SJCRH30 (cell line): Measurements from ENCODE around the gene JTB. TPM values are rescaled to one million over a fixed set of nuclear protein-coding genes. Genes with fewer than 3 reads are reported as not detected.

ENCODE experiments used
- DNase-seq, 2 experiments: peaks; one replicate each; pipeline ENCODE4 v3.0.0-alpha.2; 2015 to 2020
- H3K27ac ChIP-seq: fragments of 250-450 bp; sonication (Bioruptor Pico); 2 replicates; pipeline ENCODE4 v1.5.1; 2020; ENCODE audit warnings: mild to moderate bottlenecking, moderate library complexity
- H3K27me3 ChIP-seq: fragments of 250-450 bp; sonication (Bioruptor Pico); 2 replicates; pipeline ENCODE4 v1.5.1; 2020; ENCODE audit warnings: mild to moderate bottlenecking, moderate library complexity
- H3K36me3 ChIP-seq: fragments of 250-450 bp; sonication (Bioruptor Pico); 2 replicates; pipeline ENCODE4 v1.5.1; 2020; ENCODE audit warnings: mild to moderate bottlenecking, moderate library complexity
- H3K4me1 ChIP-seq: fragments of 250-450 bp; sonication (Bioruptor Pico); 2 replicates; pipeline ENCODE4 v1.5.1; 2020; ENCODE audit warnings: mild to moderate bottlenecking, moderate library complexity
- H3K4me3 ChIP-seq: fragments of 250-450 bp; sonication (Bioruptor Pico); 2 replicates; pipeline ENCODE4 v1.5.1; 2020; ENCODE audit warnings: mild to moderate bottlenecking, moderate library complexity
- H3K9me3 ChIP-seq: fragments of 250-450 bp; sonication (Bioruptor Pico); replicated peaks from 2 replicates; pipeline ENCODE4 v1.5.1; 2020; ENCODE audit warnings: mild to moderate bottlenecking, moderate library complexity
- total RNA-seq: library from RNA; depleted of rRNA; stranded (reverse); fragments of >200 nt; shearing (Covaris generic); gene quantifications from 2 replicates; pipeline ENCODE4 v1.2.3, GENCODE V29; 2014

The JTB gene
- total RNA-seq, 1 experiment from 2014 or later = 97.9 TPM

DNA sequence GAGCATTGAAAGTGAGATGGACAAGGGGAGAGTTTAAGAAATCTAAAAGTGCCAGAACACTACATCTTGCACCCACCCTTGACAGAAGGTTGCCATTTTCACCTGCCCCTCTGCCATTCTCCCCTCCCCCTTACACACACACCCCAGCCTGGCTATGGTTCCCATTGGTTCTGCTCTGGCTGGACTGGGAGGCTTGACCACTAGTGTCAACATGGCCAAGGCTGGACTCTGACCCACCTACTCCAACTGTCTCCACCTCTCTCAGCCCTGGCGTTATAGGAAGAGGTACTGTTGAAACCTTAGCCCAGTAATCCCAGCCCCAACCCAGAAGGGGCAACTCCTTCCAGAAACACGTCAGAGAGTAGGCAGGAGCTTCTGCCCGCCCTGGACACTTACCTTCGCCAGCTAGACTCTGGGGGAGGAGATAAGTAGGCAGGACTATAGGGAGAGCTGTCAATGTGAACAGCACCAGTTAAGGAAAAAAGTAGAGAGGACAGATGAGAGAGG, 23.6 kb downstream of the JTB start:
- Histone ChIP-seq H3K4me1 (0 out of 2 replicates have a peak, but pooled peaks cover 2% of the 10 kb centered on the region), H3K36me3 (peaks cover 16% of the 10 kb centered on the region; the same call in 1 of the 2 replicates)
- DNase-seq = no peak

DNA sequence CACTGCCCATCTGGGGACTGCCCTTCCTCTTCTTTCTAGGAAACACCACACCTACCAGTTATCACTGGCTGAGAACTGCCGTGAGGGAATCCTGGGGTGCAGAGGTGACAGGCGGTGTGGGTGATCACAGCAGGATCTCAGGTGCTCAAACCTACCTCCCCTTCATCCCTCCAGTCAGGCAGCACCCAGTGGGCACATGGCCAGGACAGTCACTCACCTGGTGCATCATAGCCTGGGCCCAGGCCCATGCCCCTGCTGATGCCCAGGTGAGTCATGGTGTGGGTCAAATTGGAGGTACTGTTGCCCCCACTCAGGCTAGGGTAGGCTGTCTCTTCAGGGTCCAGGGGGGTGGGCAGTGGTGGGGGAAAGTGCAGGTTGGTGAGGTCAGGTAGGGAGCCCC, 25.7 kb downstream of the JTB start:
- Histone ChIP-seq H3K4me3 (no peak overlapping the region), H3K9me3 (no peaks in the 10 kb centered on the region), H3K27me3 (no peaks in the 10 kb centered on the region), H3K36me3 (peaks cover 16% of the 10 kb centered on the region; the same call in 1 of the 2 replicates), H3K27ac (no peak overlapping the region), H3K4me1 (no peaks in the 10 kb centered on the region)
- DNase-seq = no peak

More for the DNA sequence above, 23.6 kb downstream of the JTB start:
- Histone ChIP-seq H3K27me3 (no peaks in the 10 kb centered on the region), H3K9me3 (no peaks in the 10 kb centered on the region), H3K27ac (no peak overlapping the region), H3K4me3 (no peak overlapping the region)

DNA sequence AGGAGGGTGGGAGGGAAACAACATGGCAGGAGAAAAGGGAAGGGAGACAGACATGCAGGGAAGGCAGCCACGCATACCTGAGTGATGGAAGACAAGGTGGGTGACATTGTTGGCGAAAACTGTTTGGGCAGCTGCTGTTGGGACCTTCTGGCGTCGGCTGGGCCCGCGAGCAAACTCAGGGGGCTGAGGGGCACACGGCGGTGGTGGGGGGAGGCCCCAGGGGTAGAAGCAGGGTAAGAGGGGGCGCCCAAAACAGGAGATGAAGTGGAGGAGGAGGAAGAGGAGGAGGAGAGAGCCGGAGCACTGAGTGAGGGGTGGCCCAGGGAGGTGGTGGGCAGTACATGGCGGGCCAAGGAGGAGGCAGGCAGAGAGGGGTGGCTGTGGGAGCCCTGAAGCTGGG, 26.3 kb downstream of the JTB start:
- H3K36me3 ChIP-seq = peaks cover 16% of the 10 kb centered on the region; the same call in 1 of the 2 replicates
- H3K27me3 ChIP-seq = no peaks in the 10 kb centered on the region
- no peaks in the 10 kb centered on the region for H3K4me1 ChIP-seq
- DNase-seq = no peak
- no peaks in the 10 kb centered on the region for H3K9me3 ChIP-seq
- H3K27ac ChIP-seq = no peak overlapping the region
- no peak overlapping the region for H3K4me3 ChIP-seq

DNA sequence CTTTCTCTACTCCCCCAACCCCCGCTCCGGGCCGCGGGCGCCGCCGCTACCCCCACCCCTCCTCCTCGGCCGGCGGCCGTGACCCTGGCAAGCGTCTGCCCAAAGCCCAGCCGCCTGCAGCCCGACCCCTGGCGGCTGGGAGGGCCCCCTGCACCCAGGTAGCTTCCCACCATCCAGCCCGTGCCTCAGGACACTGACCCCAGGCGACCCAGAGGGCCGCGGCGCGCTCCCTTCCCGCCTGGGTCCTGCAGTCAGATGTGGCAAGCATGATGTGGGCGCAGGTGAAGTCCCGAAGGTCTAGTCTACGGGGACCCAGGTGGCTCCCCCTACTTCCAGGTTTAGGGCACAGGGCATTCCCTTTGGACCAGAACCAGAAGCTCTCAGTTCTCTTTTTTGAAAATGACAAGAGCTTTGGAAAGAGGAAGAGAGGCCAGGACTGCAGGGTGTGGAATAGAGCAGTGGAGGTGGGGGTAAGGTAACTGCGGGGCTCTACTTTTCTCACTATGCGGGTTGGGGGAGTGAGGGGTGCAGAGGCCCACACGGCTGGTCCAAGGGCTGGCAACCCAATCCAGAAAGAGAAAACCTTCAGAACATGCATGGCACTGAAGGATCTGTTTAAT, 30.7 kb downstream of the JTB start, which contains the start of gene DENND4B:
DENND4B (minus strand) TSS at position 97 of the 620 bp plus-strand sequence. CDS start 2,344 bp downstream, outside the sequence.
- Histone ChIP-seq H3K27me3 (no peaks in the 10 kb centered on the region), H3K9me3 (no peaks in the 10 kb centered on the region), H3K4me1 (peaks cover 6% of the 10 kb centered on the region; the same call in 1 of the 2 replicates), H3K36me3 (peaks cover 7% of the 10 kb centered on the region; the same call in 1 of the 2 replicates), H3K4me3 (peak within 1 kb of the TSS; percentile 96), H3K27ac (peak within 1 kb of the TSS; percentile 61)
- peak; percentile 78 to 84 for DNase-seq

DNA sequence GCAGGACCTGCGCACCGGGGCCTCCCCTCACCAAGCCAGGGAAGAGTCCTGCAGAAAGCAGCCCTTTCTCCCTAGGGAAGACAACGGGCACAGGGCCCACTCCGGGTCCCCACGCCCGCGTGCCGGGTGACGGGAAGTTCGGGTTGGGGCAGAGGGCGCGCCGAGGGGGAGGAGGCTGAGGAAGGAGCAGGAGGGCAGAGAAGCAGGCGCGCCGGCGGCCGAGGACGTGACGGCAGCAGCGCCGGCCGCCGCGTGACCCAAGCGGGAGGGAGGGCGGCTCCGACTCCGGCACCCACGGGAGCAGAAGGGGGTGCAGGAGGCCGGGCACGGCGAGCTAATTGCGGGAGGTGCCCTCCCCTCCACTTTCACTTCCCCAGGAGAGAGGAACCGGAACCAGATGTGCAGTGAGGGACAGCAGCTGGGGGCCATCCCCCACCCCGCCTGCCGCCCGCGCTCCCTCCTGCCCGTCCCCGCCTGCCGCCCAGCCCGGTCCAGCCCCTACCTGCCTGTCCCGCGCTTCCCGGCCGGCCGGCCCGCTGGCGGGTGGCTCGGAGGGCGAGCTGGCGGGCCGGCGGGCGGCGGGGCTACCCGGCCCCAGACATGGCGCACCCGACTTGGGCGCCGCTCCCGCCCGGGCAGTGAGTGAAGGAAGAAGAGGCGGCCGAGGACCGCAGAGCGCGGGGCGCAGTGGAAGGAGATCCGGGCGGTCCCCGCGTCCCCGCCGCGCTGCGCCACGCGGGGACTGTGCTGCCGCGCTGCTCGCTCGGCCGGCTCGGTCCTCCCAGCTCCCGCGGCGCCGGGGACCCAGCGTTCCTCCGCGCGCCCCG, 31.5 kb downstream of the JTB start:
- Histone ChIP-seq H3K4me1 (peaks cover 6% of the 10 kb centered on the region; the same call in 1 of the 2 replicates), H3K27ac (peak overlapping the region; percentile 61), H3K9me3 (no peaks in the 10 kb centered on the region), H3K36me3 (peaks cover 7% of the 10 kb centered on the region; the same call in 1 of the 2 replicates), H3K4me3 (peak overlapping the region; percentile 96), H3K27me3 (no peaks in the 10 kb centered on the region)
- DNase-seq = peak; percentile 54 to 56

DNA sequence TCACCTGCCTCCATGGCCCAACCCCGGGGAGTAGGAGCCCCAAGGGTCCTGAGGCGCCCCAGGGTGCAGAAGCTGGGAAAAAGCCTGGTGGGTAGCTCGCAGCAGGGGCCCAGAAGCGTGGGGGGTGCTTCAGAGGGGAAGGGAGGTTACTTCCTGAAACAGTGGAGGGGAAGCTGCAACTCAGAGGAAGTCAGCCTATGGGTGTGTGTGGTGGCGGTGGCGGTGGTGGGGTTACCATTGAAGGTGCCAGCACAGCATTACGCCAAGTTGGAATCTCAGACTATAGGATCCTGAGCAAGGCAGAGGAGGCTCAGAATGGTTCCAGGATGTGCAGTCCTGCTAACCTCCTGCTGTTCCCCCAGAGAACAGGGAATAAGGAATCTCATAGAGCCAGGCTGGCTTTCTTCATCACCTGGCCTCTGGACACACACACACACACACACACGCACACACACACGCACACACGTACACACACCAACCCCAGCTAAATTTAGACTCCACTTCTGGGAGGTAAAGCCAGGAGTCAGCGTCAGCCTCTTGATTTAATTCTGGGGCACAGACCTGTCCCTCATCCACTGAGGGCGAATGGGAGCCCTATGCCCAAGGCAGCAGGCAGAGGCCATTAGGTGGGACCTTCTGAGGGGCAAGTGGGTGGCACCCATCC, 32.2 kb downstream of the JTB start:
- no peaks in the 10 kb centered on the region for H3K9me3 ChIP-seq
- peaks cover under 1% of the 10 kb centered on the region; the same call in 1 of the 2 replicates for H3K36me3 ChIP-seq
- peak overlapping the region; percentile 96 for H3K4me3 ChIP-seq
- DNase-seq = peak in 1 of 2 experiments; percentile 24
- peaks cover 6% of the 10 kb centered on the region; the same call in 1 of the 2 replicates for H3K4me1 ChIP-seq
- peak overlapping the region; percentile 61 for H3K27ac ChIP-seq
- H3K27me3 ChIP-seq = no peaks in the 10 kb centered on the region

DNA sequence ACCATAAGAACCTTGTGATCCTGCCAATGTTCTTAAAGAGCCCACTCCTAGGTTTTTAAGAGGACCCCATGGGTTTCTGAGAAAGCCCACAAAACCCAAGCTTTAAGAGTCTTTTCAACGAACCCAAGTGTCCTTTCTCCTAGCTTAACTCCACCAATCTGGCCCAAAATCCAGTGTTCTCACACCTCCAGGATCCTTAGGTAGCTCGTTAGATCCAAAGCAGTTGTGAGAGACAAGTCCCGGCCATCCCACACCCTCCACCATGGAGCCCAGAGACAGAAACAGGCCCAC, 32.7 kb downstream of the JTB start:
- Histone ChIP-seq H3K36me3 (no peaks in the 10 kb centered on the region; the same call in 1 of the 2 replicates), H3K27me3 (no peaks in the 10 kb centered on the region), H3K9me3 (no peaks in the 10 kb centered on the region), H3K4me3 (peak overlapping the region; percentile 96; the same call in 1 of the 2 replicates), H3K27ac (no peak overlapping the region), H3K4me1 (peaks cover 6% of the 10 kb centered on the region; the same call in 1 of the 2 replicates)
- no peak for DNase-seq

DNA sequence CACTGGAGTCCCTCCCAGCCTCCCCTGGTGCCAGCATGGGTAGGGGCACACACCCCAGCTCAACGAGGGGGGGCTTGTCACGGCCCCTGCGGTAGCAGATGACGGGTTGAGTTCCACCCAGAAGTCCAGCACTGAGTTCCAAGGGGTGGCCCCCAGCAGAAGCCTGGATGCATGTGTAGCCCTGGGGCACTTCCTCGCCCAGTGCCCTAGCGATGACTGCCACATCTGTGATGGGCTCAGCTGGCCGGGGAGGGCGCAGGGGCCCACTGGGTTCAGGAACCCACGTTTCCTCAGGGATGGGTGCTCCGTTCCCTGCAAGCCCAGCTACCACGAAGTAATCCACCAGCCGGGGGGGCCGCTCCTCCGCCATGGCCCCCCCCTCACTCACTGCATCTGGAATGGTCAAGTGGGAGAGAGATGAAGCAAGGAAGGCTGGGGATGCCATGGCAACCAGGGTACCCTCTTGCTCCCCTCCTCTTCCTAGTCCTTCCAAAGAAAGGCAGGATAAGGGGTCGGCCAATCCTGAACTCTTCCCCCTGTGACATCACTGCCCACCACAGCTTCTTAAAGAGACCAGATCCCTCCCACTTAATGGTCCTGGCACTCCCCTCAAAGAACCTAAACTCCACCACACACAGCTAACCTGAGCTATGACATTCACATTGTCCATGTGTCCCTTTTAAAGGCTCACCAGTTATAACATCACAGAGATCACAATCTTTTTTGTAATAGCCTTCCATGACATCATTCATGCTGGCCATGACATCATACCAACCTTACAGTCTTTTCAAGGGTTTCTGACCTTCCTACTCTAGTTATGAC, 33.3 kb downstream of the JTB start:
- Histone ChIP-seq H3K9me3 (no peaks in the 10 kb centered on the region), H3K4me3 (no peak overlapping the region), H3K4me1 (peaks cover 6% of the 10 kb centered on the region; the same call in 1 of the 2 replicates), H3K27ac (no peak overlapping the region), H3K27me3 (no peaks in the 10 kb centered on the region), H3K36me3 (no peaks in the 10 kb centered on the region; the same call in 1 of the 2 replicates)
- no peak for DNase-seq

DNA sequence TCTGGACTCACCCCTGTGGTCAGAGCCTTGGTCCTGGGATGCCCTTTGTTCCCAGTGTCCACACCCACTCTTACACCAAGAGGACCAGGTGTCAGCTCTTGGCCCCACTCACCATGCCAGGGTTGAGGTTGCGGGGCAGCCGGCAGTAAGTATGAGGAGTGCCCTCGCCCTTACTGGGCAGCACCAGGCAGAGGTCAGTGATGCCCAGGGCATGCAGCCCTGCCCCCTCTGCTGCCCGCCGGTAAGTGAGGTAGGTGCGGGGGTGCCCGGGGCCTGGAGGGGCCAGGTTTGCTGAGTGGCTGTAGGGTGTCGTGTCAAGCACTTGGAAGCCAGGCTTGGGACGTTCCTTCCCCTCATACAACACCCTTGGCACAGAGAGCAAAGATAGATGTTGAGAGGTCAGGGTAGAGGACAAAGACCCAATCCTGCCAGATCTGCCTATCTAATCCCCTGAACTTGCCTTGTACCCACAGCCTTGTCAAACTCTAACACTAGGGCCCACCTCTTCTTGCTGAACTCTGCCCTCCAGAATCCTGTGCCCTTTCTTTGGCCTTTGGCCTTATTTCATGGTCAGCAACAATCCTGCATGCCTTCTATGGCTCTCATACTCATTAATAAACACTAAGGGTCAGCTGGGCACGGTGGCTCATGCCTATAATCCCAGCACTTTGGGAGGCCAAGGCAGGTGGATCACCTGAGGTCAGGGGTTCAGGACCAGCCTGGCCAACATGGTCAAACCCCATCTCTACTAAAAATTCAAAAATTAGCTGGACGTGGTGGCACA, 34.5 kb downstream of the JTB start:
- Histone ChIP-seq H3K4me1 (peaks cover 6% of the 10 kb centered on the region; the same call in 1 of the 2 replicates), H3K36me3 (peaks cover 1% of the 10 kb centered on the region), H3K27me3 (no peaks in the 10 kb centered on the region), H3K27ac (no peak overlapping the region), H3K4me3 (no peak overlapping the region), H3K9me3 (no peaks in the 10 kb centered on the region)
- DNase-seq = no peak

DNA sequence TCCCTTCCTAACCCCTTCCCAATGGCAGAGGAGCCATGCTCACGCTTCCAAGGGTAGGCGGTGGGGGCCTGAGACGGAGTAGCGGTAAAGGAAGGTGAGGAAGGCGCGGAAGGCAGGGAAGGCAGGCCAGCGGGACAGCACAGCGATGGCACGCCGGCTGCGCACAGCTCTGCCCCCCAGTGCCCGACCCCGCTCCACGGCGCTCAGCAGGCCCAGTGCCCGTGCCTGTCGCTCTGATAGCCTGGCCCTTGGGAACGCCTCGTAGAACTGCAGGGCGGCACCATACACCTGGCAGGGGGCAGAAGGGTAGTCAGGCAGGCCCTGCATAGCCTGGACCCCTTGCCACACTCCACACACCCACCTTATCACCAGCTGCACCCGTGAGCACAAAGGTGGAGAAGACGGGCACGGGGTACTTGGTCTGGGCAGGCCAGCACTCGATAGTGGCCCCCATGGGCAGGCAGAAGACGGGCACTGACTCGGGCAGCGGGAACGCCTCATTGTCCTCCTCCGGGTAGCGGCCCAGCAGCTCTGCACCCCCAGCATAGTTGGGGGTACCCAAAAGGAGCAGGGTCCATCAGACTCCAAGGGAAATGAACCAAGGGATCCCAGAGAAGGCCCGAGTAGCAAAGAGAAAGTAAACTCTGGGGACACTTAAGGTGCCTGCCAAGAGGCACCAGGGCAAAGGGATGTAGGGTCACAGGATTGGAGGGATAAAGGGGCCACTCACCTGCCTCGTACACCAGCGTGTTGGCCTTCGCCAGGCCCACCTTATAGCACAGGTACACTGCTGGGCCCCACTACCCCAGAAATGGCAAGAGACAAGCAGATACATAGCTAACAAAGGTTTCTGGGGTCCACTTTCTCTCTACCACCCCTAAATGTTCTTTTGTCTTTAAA, 35.4 kb downstream of the JTB start:
- Histone ChIP-seq H3K4me1 (peaks cover 6% of the 10 kb centered on the region; the same call in 1 of the 2 replicates), H3K9me3 (no peaks in the 10 kb centered on the region), H3K27ac (no peak overlapping the region), H3K4me3 (no peak overlapping the region), H3K27me3 (no peaks in the 10 kb centered on the region), H3K36me3 (peaks cover 10% of the 10 kb centered on the region)
- no peak for DNase-seq

DNA sequence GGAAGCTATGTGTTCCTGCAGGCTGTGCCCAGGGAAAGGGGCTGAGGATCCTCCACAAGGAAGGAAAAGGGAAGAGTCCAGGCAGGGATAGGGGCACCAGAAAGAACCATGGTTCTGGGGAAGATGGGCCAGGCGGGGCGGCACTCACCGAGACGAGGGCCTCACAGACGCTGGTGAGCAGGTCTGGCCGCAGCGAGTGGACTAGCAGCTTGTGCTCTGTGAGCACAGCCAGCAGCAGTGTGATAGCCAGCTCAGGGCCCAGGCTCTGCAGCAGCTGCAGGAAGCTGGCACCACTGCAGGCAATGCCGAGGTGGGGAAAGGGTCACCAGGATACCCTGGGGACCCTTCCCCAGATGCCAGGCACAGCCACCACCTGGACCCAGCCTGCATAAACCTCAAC, 36.7 kb downstream of the JTB start:
- Histone ChIP-seq H3K9me3 (no peaks in the 10 kb centered on the region), H3K4me1 (peaks cover 6% of the 10 kb centered on the region; the same call in 1 of the 2 replicates), H3K27me3 (no peaks in the 10 kb centered on the region), H3K27ac (no peak overlapping the region), H3K36me3 (peaks cover 14% of the 10 kb centered on the region), H3K4me3 (no peak overlapping the region)
- DNase-seq = no peak

DNA sequence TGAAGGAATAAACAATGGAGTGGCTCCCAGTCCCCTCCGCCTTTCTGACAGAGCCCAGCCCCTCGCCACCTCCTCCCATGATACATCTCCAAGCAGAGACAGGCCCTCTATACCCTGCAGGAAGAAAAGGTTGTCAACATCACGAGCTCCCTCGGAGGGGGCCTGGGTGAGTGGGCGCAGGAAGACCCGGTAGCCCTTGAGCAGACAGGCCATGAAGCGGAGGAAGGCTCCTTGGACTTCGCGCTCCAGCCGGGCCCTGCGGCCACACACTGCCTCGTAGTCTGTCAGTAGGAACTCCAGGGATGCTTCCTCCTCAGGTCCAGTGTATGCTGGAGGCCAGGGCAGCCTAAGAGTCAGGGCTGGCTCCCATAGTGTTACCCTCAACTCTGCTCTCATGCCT, 38.0 kb downstream of the JTB start:
- Histone ChIP-seq H3K4me1 (no peaks in the 10 kb centered on the region), H3K9me3 (no peaks in the 10 kb centered on the region), H3K27me3 (no peaks in the 10 kb centered on the region), H3K27ac (no peak overlapping the region), H3K4me3 (no peak overlapping the region), H3K36me3 (peaks cover 16% of the 10 kb centered on the region)
- DNase-seq = no peak
